Measurements from ENCODE around the gene CLHC1. TPM values are rescaled to one million over a fixed set of nuclear protein-coding genes. Genes with fewer than 3 reads are reported as not detected.

The CLHC1 gene
- total RNA-seq, 4 donors from 2014 or later, result 22.7 to 32.1 (median 27.1) TPM

DNA sequence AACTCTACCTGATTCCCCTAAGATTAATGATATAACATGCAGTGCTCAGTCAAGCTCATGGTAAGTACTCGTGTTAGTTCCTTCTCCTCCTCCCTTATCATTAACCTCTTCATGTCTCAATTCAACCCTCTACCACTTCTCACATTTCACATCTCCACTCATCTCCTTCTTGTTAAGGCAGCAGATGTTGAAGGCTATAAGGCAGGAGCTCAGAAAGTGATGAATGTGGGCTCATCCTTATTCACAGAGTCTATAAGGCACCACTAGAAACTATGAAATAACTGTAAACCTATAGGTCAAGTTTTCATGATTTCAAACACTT, 56.0 kb downstream of the CLHC1 start:
- no peaks in the 10 kb centered on the region for H3K27me3 ChIP-seq
- 2 to 22% methylated on average over 1 of the region's 1 CpG for WGBS, 2 donors
- TF ChIP-seq POLR2A (IDR thresholded peaks at IDR 0.05), result no peak
- TF ChIP-seq, protein P1, sequence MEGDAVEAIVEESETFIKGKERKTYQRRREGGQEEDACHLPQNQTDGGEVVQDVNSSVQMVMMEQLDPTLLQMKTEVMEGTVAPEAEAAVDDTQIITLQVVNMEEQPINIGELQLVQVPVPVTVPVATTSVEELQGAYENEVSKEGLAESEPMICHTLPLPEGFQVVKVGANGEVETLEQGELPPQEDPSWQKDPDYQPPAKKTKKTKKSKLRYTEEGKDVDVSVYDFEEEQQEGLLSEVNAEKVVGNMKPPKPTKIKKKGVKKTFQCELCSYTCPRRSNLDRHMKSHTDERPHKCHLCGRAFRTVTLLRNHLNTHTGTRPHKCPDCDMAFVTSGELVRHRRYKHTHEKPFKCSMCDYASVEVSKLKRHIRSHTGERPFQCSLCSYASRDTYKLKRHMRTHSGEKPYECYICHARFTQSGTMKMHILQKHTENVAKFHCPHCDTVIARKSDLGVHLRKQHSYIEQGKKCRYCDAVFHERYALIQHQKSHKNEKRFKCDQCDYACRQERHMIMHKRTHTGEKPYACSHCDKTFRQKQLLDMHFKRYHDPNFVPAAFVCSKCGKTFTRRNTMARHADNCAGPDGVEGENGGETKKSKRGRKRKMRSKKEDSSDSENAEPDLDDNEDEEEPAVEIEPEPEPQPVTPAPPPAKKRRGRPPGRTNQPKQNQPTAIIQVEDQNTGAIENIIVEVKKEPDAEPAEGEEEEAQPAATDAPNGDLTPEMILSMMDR (IDR thresholded peaks at IDR 0.05), result no peak
- H3K36me3 ChIP-seq, result no peaks in the 10 kb centered on the region
- H3K9me3 ChIP-seq, result no peaks in the 10 kb centered on the region
- DNase-seq, result no peak
- H3K4me3 ChIP-seq (replicated peaks in 1 of 3), result no peak overlapping the region
- intact Hi-C loops (cut with DNase I), result no loop called here
- H3K4me1 ChIP-seq, result no peaks in the 10 kb centered on the region
- H3K27ac ChIP-seq, result no peak overlapping the region

DNA sequence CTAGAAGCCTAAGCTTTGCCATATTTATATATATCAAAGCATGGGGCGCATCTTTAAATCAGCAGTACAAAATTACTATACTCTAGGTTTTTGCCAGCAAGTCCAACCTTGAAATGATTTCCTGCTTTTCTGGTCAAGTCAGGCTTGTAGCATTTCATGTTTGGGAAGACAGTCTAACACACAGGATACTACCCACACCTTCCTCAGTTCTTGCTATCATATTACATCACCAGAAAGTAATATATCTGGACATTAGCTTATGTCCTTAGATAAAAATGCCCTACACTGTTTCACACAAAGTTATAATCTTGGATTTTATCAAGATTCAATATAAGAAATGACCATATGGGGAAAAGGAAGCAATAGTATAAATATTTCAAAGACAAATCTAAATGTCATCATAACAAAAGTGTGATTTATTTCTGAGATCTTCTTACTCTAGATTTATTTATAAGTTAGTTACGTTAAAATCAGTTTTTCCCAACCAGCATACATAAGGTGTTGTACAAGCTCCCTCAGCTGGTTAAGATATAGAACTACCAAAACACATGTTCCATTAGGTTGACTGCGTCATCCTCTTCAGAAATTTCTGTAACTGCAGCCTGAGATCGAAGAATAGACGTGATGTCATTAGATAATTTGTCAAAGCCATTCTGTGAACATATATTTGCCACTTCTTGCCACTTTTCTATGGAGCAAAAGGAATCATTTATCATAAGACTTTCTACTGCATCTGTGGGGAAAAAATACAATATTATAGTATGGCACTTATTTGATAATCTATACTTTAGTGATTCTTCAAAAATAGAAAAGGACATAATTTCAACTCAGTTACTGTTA, 56.6 kb downstream of the CLHC1 start:
- DNase-seq, result no peak
- H3K27ac ChIP-seq, result no peak overlapping the region
- intact Hi-C loops (cut with DNase I), result no loop called here
- no peak overlapping the region for H3K4me3 ChIP-seq (replicated peaks in 1 of 3)
- no peaks in the 10 kb centered on the region for H3K9me3 ChIP-seq
- H3K36me3 ChIP-seq, result no peaks in the 10 kb centered on the region
- no peaks in the 10 kb centered on the region for H3K27me3 ChIP-seq
- TF ChIP-seq, protein P1 (IDR thresholded peaks at IDR 0.05), result peak in 5 of 6 experiments; percentile 25 to 73 (median 51)
- no peak for TF ChIP-seq POLR2A (IDR thresholded peaks at IDR 0.05)
- H3K4me1 ChIP-seq, result no peaks in the 10 kb centered on the region
- WGBS, 2 donors, result 25 to 30% methylated on average over 5 of the region's 5 CpGs

DNA sequence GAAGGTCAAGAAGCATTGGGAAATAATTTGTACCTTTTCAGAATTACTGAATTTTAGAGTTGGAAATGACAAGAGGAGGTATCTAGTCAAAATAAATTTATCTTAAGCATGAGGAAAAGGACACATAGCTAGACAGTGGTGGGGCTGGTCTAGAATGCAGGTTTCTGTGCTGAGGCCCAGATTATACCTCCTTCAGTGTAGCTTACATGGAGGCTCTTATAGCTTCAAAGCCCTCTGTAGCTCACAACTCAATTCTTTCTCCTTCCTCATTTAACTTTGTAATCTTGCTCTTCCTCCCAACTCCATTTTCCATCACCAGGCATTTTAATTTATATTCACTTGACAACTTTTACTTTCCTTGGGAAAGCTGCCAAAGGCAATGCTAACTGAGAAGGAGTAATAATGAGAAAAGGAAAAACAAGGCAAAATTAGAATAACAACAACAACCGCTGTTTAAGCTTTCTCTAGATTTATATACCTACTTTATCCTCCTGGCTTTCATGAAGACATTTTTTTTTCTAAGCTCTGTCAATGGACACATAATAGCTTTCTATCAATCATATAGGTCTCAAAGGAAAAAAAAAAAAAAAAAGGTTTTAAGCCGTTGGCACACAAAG, 58.5 kb downstream of the CLHC1 start:
- intact Hi-C loops (cut with DNase I), result loop anchor here (5.0 kb wide), 1 partner anchor 271 kb away; no protein-coding TSS in a partner anchor
- Histone ChIP-seq H3K36me3 (no peaks in the 10 kb centered on the region), H3K9me3 (no peaks in the 10 kb centered on the region), H3K27me3 (no peaks in the 10 kb centered on the region), H3K4me3 (replicated peaks in 1 of 3) (no peak overlapping the region), H3K27ac (no peak overlapping the region), H3K4me1 (peaks cover 0 to 5% of the 10 kb centered on the region in 2 donors)
- TF ChIP-seq, protein P1 (IDR thresholded peaks at IDR 0.05), result no peak
- TF ChIP-seq POLR2A (IDR thresholded peaks at IDR 0.05), result no peak
- WGBS, 2 donors, result 79 to 82% methylated on average over 2 of the region's 2 CpGs
- DNase-seq, result no peak

DNA sequence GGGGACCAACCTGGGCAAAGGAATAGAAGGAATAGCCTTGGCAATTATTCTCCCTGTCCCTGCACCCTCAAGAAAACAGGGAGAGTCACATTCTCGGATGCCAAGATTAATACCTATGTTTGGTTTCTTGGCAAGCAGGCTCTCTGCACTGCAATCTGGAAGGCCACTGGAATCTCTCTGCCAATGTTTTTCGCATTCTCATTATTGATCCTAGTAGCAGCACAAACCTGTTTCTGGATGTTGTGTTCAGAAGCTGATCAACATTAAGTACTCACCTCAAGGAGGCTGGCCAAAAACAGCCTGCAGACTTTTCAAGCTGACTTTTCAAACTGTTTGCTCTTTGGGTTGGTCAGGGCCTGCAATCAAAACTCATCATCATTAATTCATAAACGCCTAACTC, 62.2 kb downstream of the CLHC1 start:
- no peak for DNase-seq
- 60 to 87% methylated on average over 3 of the region's 3 CpGs for WGBS, 2 donors
- H3K27ac ChIP-seq, result no peak overlapping the region

More for the DNA sequence above, 62.2 kb downstream of the CLHC1 start:
- no peaks in the 10 kb centered on the region for H3K36me3 ChIP-seq
- intact Hi-C loops (cut with DNase I), result loop anchor here (2.0 to 10.0 kb wide), 3 partner anchors 75 to 268 kb away; no protein-coding TSS in a partner anchor
- no peak overlapping the region for H3K4me3 ChIP-seq (replicated peaks in 1 of 3)
- TF ChIP-seq, protein P1 (IDR thresholded peaks at IDR 0.05), result no peak
- no peak for TF ChIP-seq POLR2A (IDR thresholded peaks at IDR 0.05)
- H3K9me3 ChIP-seq, result no peaks in the 10 kb centered on the region
- peaks cover 15 to 34% of the 10 kb centered on the region in 2 donors for H3K4me1 ChIP-seq
- no peaks in the 10 kb centered on the region for H3K27me3 ChIP-seq
